ENCODE results near the gene C1QL1.

The C1QL1 gene

GRCh38 chr17:44922136-44922535, 46.0 kb downstream of the C1QL1 start:
- no peak for TF ChIP-seq FOXP2 (optimal IDR thresholded peaks at IDR 0.05; ENCODE audit: borderline replicate concordance, extremely low read depth, extremely low read length, insufficient read depth)

GRCh38 chr17:44921122-44921882, 46.8 kb downstream of the C1QL1 start:
- no peak for TF ChIP-seq SIN3A (IDR thresholded peaks at IDR 0.05; ENCODE audit: borderline replicate concordance, insufficient read depth, low read length)

- TF ChIP-seq TAF1 (IDR thresholded peaks at IDR 0.05; ENCODE audit: borderline replicate concordance, insufficient read depth, low read length), result no peak
- TF ChIP-seq REST (IDR thresholded peaks at IDR 0.05; ENCODE audit: insufficient read depth in 1 of 2, low read depth in 2 of 2, low read length in 2 of 2), result no peak
- TF ChIP-seq POLR2AphosphoS5 (IDR thresholded peaks at IDR 0.05; ENCODE audit: low read depth, low read length), result no peak
- no peak for TF ChIP-seq SIN3A (IDR thresholded peaks at IDR 0.05; ENCODE audit: borderline replicate concordance, insufficient read depth, low read length)
- no peak for TF ChIP-seq FOXP2 (optimal IDR thresholded peaks at IDR 0.05; ENCODE audit: borderline replicate concordance, extremely low read depth, extremely low read length, insufficient read depth)
Measured at GRCh38 chr17:44920565-44920940, 47.5 kb downstream of the C1QL1 start.

- TF ChIP-seq POLR2AphosphoS5 (IDR thresholded peaks at IDR 0.05; ENCODE audit: low read depth, low read length) (no peak), FOXP2 (optimal IDR thresholded peaks at IDR 0.05; ENCODE audit: borderline replicate concordance, extremely low read depth, extremely low read length, insufficient read depth) (peak; percentile 59), SIN3A (IDR thresholded peaks at IDR 0.05; ENCODE audit: borderline replicate concordance, insufficient read depth, low read length) (no peak), REST (IDR thresholded peaks at IDR 0.05; ENCODE audit: insufficient read depth in 1 of 2, low read depth in 2 of 2, low read length in 2 of 2) (no peak)
Measured at GRCh38 chr17:44919885-44920564, 48.1 kb downstream of the C1QL1 start.

- TF ChIP-seq SIN3A (IDR thresholded peaks at IDR 0.05; ENCODE audit: borderline replicate concordance, insufficient read depth, low read length) (no peak), REST (IDR thresholded peaks at IDR 0.05; ENCODE audit: insufficient read depth in 1 of 2, low read depth in 2 of 2, low read length in 2 of 2) (no peak), POLR2AphosphoS5 (IDR thresholded peaks at IDR 0.05; ENCODE audit: low read depth, low read length) (no peak), FOXP2 (optimal IDR thresholded peaks at IDR 0.05; ENCODE audit: borderline replicate concordance, extremely low read depth, extremely low read length, insufficient read depth) (no peak), TAF1 (IDR thresholded peaks at IDR 0.05; ENCODE audit: borderline replicate concordance, insufficient read depth, low read length) (no peak)
Measured at GRCh38 chr17:44919411-44919810, 48.7 kb downstream of the C1QL1 start.

GRCh38 chr17:44918006-44918405, 50.1 kb downstream of the C1QL1 start:
- TF ChIP-seq SIN3A (IDR thresholded peaks at IDR 0.05; ENCODE audit: borderline replicate concordance, insufficient read depth, low read length) (no peak), FOXP2 (optimal IDR thresholded peaks at IDR 0.05; ENCODE audit: borderline replicate concordance, extremely low read depth, extremely low read length, insufficient read depth) (no peak), REST (IDR thresholded peaks at IDR 0.05; ENCODE audit: insufficient read depth in 1 of 2, low read depth in 2 of 2, low read length in 2 of 2) (no peak), TAF1 (IDR thresholded peaks at IDR 0.05; ENCODE audit: borderline replicate concordance, insufficient read depth, low read length) (no peak), POLR2AphosphoS5 (IDR thresholded peaks at IDR 0.05; ENCODE audit: low read depth, low read length) (no peak)

Measured in PFSK-1 (cell line).